Endothelial cell of umbilical vein (primary cell): Measurements from ENCODE around the gene NEK7. TPM values are rescaled to one million over a fixed set of nuclear protein-coding genes. Genes with fewer than 3 reads are reported as not detected.

Experiments
- BruUV-seq: library from RNA; stranded (reverse); fragments of 400-500 nt; replicated peaks from 2 replicates; lab custom pipeline; 2021; lab: Mats Ljungman, UMichigan
- CTCF ChIA-PET: fragments of 300-600, 350-600 bp; sonication (Branson Sonifier 250); formaldehyde crosslinking; loops from one replicate; lab custom pipeline; 2021; ENCODE audit warnings: antibody characterized with exemption, inconsistent platforms; lab: Charles Lee
- POLR2A ChIA-PET: fragments of 300-600, 350-600 bp; sonication (Branson Sonifier 250); formaldehyde crosslinking; loops from one replicate; lab custom pipeline; 2021; ENCODE audit warnings: antibody characterized with exemption, inconsistent platforms; lab: Charles Lee
- DNase-seq: peaks from one replicate; pipeline ENCODE4 v3.0.0-alpha.2; 2011; ENCODE audit warnings: low read depth, low spot score
- FAIRE-seq: peaks from 2 replicates; lab custom pipeline; 2011; peaks lifted over from hg19 to GRCh38; lab: Jason Lieb, UNC
- H2AFZ ChIP-seq: 2 replicates; pipeline ENCODE4 v1.6.0; 2012; ENCODE audit warnings: low read depth, low read length, control low read depth, inconsistent platforms
- H3K27ac ChIP-seq: 2 replicates; pipeline ENCODE4 v1.5.1; 2011; ENCODE audit warnings: low read depth, mild to moderate bottlenecking, control low read depth, low read length, moderate library complexity; ENCODE audit not compliant: insufficient read depth
- H3K27me3 ChIP-seq, 2 experiments: 2 replicates each; pipeline versions ENCODE4 v1.6.0 to v1.6.1; 2011; ENCODE audit warnings: low read length in 2 of 2, mixed read lengths in 1 of 2; ENCODE audit not compliant: control insufficient read depth in 2 of 2, insufficient read depth in 2 of 2
- H3K36me3 ChIP-seq, 2 experiments: 2 replicates in 1 of 2; 3 replicates in 1 of 2; pipeline ENCODE4 v1.5.1; 2011; ENCODE audit warnings: low read length in 2 of 2, mild to moderate bottlenecking in 1 of 2, moderate library complexity in 1 of 2; ENCODE audit not compliant: control insufficient read depth in 2 of 2, insufficient read depth in 2 of 2; ENCODE audit errors: extremely low read depth in 1 of 2
- H3K4me1 ChIP-seq: 3 replicates; pipeline ENCODE4 v1.5.1; 2011; ENCODE audit warnings: mild to moderate bottlenecking, low read length; ENCODE audit not compliant: control insufficient read depth, insufficient read depth; ENCODE audit errors: extremely low read depth
- H3K4me2 ChIP-seq: 2 replicates; pipeline ENCODE4 v1.6.1; 2011; ENCODE audit warnings: low read length, control low read depth, mixed read lengths; ENCODE audit not compliant: insufficient read depth
- H3K4me3 ChIP-seq, 3 experiments: fragments of 200-600 bp in 1 of 3; sonication (generic), shearing (Covaris generic) in 1 of 3; replicated peaks in 1 of 3; 2 replicates each; pipeline ENCODE4 v1.5.1; 2011 to 2016; ENCODE audit warnings: control low read depth in 3 of 3, low read length in 3 of 3, mild to moderate bottlenecking in 2 of 3, inconsistent platforms in 1 of 3, low read depth in 1 of 3, moderate library complexity in 1 of 3; ENCODE audit not compliant: insufficient read depth in 1 of 3
- H3K79me2 ChIP-seq: 2 replicates; pipeline ENCODE4 v1.6.0; 2012; ENCODE audit warnings: low read length, inconsistent platforms; ENCODE audit not compliant: control insufficient read depth, insufficient read depth
- H3K9ac ChIP-seq: replicated peaks from 2 replicates; pipeline ENCODE3; 2011; ENCODE audit warnings: low read length, control low read depth; ENCODE audit not compliant: insufficient read depth; ENCODE audit errors: extremely low read depth
- H3K9me1 ChIP-seq: replicated peaks from 3 replicates; pipeline ENCODE4 v1.6.0; 2011; ENCODE audit warnings: mild to moderate bottlenecking, low read length; ENCODE audit not compliant: control insufficient read depth, insufficient read depth; ENCODE audit errors: extremely low read depth
- H3K9me3 ChIP-seq: replicated peaks from 2 replicates; pipeline ENCODE4 v1.5.1; 2012; ENCODE audit warnings: low read length, inconsistent platforms; ENCODE audit not compliant: control insufficient read depth, insufficient read depth
- H4K20me1 ChIP-seq: replicated peaks from 2 replicates; pipeline ENCODE3; 2011; ENCODE audit warnings: mild to moderate bottlenecking, low read length; ENCODE audit not compliant: control insufficient read depth, insufficient read depth; ENCODE audit errors: extremely low read depth
- CTCF ChIP-seq, 2 donors: IDR thresholded peaks; 1 replicate in 1 of 2; 2 replicates in 1 of 2; pipeline ENCODE4 v1.5.1; 2011; ENCODE audit warnings: low read length in 2 of 2, mild to moderate bottlenecking in 2 of 2, moderate library complexity in 2 of 2, control low read depth in 1 of 2, inconsistent platforms in 1 of 2, low read depth in 1 of 2; ENCODE audit not compliant: insufficient read depth in 1 of 2; ENCODE audit errors: extremely low read depth in 1 of 2
- EZH2 ChIP-seq: IDR thresholded peaks from 2 replicates; pipeline ENCODE4 v1.6.1; 2012; ENCODE audit warnings: borderline replicate concordance, low read depth, mild to moderate bottlenecking, moderate library complexity, low read length, inconsistent platforms; ENCODE audit not compliant: severe bottlenecking
- FOS ChIP-seq: IDR thresholded peaks from 2 replicates; pipeline ENCODE4 v1.6.1; 2011; ENCODE audit warnings: mild to moderate bottlenecking, low read length, moderate library complexity, borderline replicate concordance; ENCODE audit not compliant: insufficient read depth
- GATA2 ChIP-seq: IDR thresholded peaks from 2 replicates; pipeline ENCODE4 v1.7.0; 2011; ENCODE audit warnings: low read depth, mild to moderate bottlenecking, moderate library complexity, mixed read lengths, low read length; ENCODE audit not compliant: insufficient read length, insufficient read depth
- JUN ChIP-seq: IDR thresholded peaks from 2 replicates; pipeline ENCODE4 v1.6.1; 2011; ENCODE audit warnings: borderline replicate concordance, low read depth; ENCODE audit not compliant: insufficient read length, insufficient read depth
- MYC ChIP-seq: IDR thresholded peaks from one replicate; pipeline ENCODE4 v1.6.1; 2011; ENCODE audit warnings: mild to moderate bottlenecking, low read depth, low read length
- POLR2A ChIP-seq: IDR thresholded peaks from 2 replicates; pipeline ENCODE4 v1.6.1; 2012; ENCODE audit warnings: low read depth, mild to moderate bottlenecking, control low read depth, low read length
- POLR2AphosphoS5 ChIP-seq: IDR thresholded peaks from 2 replicates; pipeline ENCODE4 v1.6.1; 2012; ENCODE audit warnings: low read depth, mild to moderate bottlenecking, control low read depth, low read length, moderate library complexity; ENCODE audit not compliant: insufficient read depth
- dilution Hi-C: fragments of 300-500 bp; cut with MboI; formaldehyde crosslinking; loops from one replicate; pipeline ENCODE4 v1.15.0; 2019; ENCODE audit warnings: low sequenced_read_pairs; ENCODE audit not compliant: extremely low pct_ligation_motif_present
- intact Hi-C: fragments of 100-400 bp; cut with micrococcal nuclease; formaldehyde crosslinking; loops from one replicate; pipeline ENCODE4 v1.10.0; 2022
- polyA plus RNA-seq, 4 experiments: library from polyadenylated mRNA; depleted of rRNA in 3 of 4; stranded (reverse) in 3 of 4; unstranded in 1 of 4; fragments of >200 nt; gene quantifications; 2 replicates each; pipeline versions ENCODE4 v1.2.1 to v1.2.3, GENCODE V29; 2011 to 2012; ENCODE audit warnings: missing spikeins in 1 of 4
- total RNA-seq: library from RNA; stranded (reverse); gene quantifications from 2 replicates; pipeline ENCODE4 v1.2.3, GENCODE V29; 2021
- TF ChIP-seq, protein P1 (sequence below): IDR thresholded peaks from 2 replicates; pipeline ENCODE4 v1.6.1; 2011; ENCODE audit not compliant: insufficient read depth, insufficient read length

Gene NEK7
- total and polyA plus RNA-seq, 2 donors (not counting 3 experiments of a cell fraction or from before 2014, with no cell fraction given), result 22.6 to 45.7 TPM

- intact Hi-C loops, result no loop called here
These were observed 107.5 kb downstream of the NEK7 start for GRCh38 chr1:198264282-198264681.

More at GRCh38 chr1:198264282-198264681, 107.5 kb downstream of the NEK7 start:
- H4K20me1 ChIP-seq, result no peaks in the 10 kb centered on the region
- ChIA-PET CTCF (interaction anchor here (0.9 to 1.6 kb wide), 5 partner anchors 10 to 176 kb away, joined by 3 to 12 read pairs (median 4); partner anchors contain the start of gene NEK7), POLR2A (no interaction called here)
- no peaks in the 10 kb centered on the region for H3K9me3 ChIP-seq
- no peaks in the 10 kb centered on the region for H3K27me3 ChIP-seq
- no peak overlapping the region for H3K4me2 ChIP-seq
- peaks cover 13% of the 10 kb centered on the region for H3K79me2 ChIP-seq
- no TSS peak for BruUV-seq
- H3K27ac ChIP-seq, result no peak overlapping the region
- TF ChIP-seq CTCF (IDR thresholded peaks at IDR 0.05; ENCODE audit: extremely low read depth in 1 of 2, insufficient read depth in 1 of 2, low read depth in 1 of 2, low read length in 2 of 2) (no peak), MYC (no peak), EZH2 (no peak), FOS (no peak), POLR2AphosphoS5 (no peak), GATA2 (no peak), POLR2A (no peak), JUN (no peak)
- TF ChIP-seq, protein P1, sequence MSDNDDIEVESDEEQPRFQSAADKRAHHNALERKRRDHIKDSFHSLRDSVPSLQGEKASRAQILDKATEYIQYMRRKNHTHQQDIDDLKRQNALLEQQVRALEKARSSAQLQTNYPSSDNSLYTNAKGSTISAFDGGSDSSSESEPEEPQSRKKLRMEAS, result no peak
- H3K36me3 ChIP-seq, result no peaks in the 10 kb centered on the region
- DNase-seq (no peak), FAIRE-seq (no peak)
- H2AFZ ChIP-seq, result no peak overlapping the region
- H3K4me1 ChIP-seq, result peaks cover 37% of the 10 kb centered on the region
- H3K4me3 ChIP-seq, result no peak overlapping the region
- H3K9ac ChIP-seq, result no peak overlapping the region
- dilution Hi-C loops, result no loop called here
- H3K9me1 ChIP-seq, result no peaks in the 10 kb centered on the region
